DND-41 (cell line): Measurements from ENCODE around the gene SDHB.

Experiments
- CTCF ChIP-seq: IDR thresholded peaks from 2 replicates; pipeline ENCODE4 v1.5.1; 2012; ENCODE audit warnings: borderline replicate concordance, low read length, moderate library complexity, mild to moderate bottlenecking; ENCODE audit not compliant: poor library complexity, severe bottlenecking; ENCODE audit errors: extremely low read depth
- EZH2 ChIP-seq: IDR thresholded peaks from 3 replicates; pipeline ENCODE4 v1.6.1; 2012; ENCODE audit warnings: borderline replicate concordance, low read depth, mild to moderate bottlenecking, moderate library complexity, low read length, inconsistent platforms; ENCODE audit not compliant: severe bottlenecking

- no peak for TF ChIP-seq CTCF
- TF ChIP-seq EZH2: no peak
These were observed 2.7 kb upstream of the SDHB start for GRCh38 chr1:17056551-17056950.
